SW480 (cell line): ENCODE data around the gene LSS.
"Not testable (repeated sequence)": the region's sequence is repeated elsewhere in the genome, so short reads cannot be mapped to it uniquely, and the experiment has no call there.

Experiments
- DNase-seq: peaks from one replicate; pipeline ENCODE4 v3.0.0-alpha.2; 2016; ENCODE audit warnings: low spot score

LSS gene

GRCh38 chr21:46245213-46245915 lies 16.8 kb upstream of the LSS start:
- DNase-seq, result no peak

GRCh38 chr21:46244602-46245001 lies 16.0 kb upstream of the LSS start:
- no peak for DNase-seq

DNA sequence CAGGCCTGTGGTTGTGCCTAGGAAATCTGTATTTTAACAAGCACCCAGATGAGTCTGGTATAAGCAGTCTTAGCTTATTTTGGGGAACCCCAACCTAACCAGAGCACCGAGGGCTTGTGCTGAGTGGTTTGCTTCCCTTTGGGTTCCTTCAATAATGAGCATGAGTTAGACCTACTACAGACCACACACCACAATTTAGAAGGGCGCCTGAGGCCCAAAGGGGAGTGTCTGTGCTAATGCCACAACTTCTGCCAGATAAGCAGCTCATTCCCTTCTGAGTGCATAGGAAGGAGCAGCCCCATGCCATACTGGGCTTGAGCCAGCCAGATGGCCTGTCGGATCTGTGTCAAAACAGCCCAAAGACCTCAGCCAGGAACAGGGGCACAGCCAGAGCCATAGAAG lies 15.4 kb upstream of the LSS start:
- DNase-seq, result no peak

GRCh38 chr21:46243325-46243724 lies 14.8 kb upstream of the LSS start:
- DNase-seq, result no peak

GRCh38 chr21:46241577-46241976 lies 13.0 kb upstream of the LSS start:
- not testable (repeated sequence) for DNase-seq

DNA sequence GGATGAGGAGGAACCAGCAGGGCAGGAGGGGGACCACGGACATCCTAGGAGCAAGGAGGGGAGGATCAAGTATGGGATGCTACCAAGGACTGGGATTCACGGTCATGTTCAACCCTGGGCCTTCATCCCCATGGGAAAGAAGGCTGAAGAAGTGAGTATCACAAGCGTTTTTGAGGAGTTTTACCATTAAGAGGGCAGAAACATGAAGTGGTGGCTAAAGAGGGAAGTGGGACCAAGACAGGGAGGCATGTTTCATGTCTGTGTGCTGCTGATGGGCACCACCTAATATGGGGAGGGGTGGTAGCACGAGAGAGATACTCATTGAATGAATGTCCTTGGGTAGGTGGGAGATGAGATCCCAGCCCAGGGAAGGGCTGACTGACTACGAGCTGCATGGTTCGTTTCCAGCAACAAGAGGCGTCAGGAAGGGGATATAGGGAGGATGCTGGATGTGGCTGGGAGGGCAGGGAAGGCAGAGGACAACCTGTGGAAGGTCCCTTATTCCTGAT lies 11.3 kb upstream of the LSS start:
- no peak for DNase-seq

GRCh38 chr21:46237474-46237873 lies 8.9 kb upstream of the LSS start:
- DNase-seq, result no peak

DNA sequence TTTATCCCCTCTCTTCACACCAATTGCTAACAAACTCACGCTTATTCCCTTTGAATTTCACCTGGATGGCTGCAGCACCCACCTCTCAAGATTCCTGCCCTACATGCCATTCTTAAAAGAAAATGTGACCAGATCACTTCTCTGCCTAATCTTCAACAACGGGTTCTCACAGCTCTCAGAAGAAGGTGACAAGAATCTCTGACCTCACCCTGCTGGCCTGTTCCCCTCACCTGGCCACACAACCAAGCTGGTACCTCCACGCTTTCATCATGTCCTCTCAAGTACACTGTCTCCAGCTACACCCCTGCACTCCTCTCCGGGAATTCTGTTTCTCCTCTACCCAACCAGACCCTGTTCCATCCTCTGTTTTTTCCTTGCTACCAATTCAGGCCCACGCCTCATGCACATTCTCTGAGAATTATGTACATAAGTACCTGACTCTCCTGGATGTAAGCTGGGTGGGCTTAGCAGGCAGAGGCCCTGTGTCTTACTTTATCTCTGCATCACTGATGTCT lies 5.9 kb upstream of the LSS start:
- no peak for DNase-seq

- DNase-seq, result no peak
These were observed 1.3 kb upstream of the LSS start for GRCh38 chr21:46229923-46230260.

DNA sequence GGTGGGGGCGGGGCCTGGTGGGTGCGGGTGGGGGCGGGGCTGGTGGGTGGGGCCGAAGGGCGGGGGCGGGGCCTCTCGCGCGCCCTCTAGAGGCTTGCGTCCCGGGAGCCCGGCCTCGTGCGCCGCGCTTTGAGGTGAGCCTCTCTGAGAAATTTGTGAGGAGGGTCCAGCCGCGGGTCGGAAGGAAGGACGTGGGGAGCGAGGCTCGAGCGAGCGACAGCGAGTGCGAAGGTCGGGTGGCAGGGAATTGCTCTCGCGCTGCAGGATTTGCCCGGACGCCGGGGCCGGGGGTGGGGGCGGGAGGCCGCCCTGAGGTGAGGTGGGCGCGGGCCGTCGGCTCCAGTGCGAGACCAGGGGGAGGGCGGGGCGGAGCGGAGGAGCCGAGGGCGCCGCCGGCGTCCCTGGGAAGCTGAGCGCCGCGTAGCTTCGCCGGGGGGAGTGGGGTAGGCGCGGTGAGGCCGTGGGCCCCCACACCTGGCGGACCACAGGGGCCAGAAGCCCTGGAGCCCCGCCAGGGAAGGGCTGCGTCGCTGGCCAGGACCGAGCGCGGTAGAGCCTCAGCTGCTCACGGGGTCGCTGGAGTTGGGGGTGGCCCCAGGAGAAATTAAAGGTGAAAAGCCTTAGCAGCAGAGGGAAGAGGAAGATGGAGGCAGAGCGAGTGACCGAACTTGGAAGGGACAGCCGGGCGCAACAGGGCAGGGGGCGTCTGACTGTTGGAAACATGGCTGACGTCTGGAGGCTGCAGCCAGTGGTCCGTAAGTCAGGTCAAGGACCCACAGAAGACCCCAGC lies 754 bp upstream of the LSS start:
- peak; percentile 52 for DNase-seq

GRCh38 chr21:46227811-46228344 lies 696 bp downstream of the LSS start:
- no peak for DNase-seq

DNA sequence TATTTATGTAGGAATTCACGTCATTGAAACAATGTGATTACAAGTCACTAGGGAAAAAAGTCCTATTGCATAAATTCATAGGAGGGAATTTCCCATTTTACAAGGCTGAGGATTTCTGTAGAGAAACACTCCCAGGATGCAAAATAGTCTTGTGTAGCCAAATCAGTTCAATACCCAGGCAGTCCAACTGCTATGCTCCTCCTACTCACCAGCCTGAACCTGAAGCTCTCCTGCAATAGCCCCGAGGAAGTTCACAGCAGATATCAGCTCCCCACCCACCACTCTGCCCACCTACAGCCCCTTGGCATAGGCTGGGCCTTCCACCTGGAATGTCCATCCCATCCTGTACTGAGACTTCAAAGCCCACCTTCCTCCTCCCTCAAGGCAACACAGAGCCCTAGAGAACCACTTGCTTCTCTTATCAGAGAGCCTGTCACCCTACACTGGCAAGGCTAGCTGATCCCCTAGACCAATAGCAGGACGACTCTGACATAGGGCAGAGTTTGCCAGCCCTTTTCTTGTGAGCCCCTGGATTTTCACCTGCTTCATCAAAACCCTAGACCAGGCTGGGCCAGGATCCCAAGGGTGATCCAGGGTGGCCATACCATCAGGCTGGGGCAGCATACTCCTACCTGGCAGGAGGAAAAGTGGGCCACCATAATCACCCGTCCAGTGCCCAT lies 1.5 kb downstream of the LSS start:
- no peak for DNase-seq

DNA sequence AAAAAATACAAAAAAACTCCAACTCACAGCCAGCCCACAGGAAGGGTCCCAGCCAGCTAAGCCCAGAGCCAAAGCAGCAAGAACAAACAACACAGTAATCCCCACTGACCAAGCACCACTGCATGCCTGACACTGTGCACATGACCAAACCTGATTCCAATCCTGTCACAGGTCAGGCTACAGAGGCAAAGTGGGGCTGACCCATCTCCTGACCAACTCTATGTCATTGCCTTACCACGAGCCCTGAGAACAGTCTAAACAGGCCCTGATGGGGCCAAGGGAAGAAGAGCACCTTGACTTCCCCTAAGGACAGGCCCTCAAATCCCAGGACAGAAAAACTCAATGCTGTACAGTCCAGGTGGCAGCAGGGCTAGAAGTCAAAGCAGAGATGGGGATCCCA lies 2.4 kb downstream of the LSS start:
- no peak for DNase-seq

DNA sequence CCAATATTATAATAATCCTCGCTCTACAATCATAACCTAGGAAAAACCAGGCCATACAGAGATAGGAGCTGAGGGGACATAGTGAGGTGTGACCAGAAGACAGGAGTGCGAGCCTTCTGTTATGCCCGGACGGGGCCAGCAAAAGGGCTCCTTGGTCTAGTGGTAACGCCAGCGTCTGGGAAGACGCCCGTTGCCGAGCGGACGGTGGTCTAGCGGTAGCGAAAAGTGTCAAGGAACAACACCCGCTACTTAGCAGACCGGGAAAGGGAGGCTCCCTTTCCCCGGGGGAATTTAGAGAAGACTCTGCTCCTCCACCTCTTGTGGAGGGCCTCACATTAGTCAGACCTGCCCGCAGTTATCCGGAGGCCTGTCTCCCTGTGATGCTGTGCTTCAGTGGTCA lies 4.9 kb downstream of the LSS start:
- not testable (repeated sequence) for DNase-seq

- DNase-seq, result no peak
These were observed 5.4 kb downstream of the LSS start for GRCh38 chr21:46223217-46223616.

DNA sequence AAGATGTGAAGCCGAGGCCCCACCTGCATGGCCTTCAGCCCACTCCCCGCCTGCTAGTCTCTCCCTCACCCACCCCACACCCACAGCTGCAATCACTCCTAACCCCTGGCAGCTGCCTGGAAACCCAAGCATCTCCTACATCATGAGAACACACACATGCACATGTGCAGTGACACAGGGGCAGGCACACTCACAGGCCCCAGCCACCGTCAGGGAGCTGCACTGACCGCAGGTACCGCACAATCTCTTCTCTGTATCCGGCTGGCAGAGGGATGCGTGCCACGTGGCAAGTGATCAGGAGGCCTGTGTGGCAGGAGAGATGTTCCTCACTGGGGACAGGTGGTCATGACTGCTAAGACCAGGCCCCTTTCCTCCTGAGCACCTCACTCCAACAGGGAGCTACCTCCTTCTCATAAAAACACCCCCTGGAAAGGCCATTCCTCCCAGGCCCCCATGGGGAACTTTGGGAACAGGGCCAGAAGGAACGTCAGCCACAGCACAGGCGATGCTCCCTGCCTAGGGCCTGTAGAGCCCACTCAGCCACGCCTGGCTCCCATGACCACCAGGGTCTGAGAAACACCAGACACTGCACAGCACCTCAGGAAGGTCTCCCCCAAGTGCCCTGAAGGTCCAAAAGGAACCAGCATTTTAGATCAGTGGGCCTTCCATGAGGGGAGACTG lies 6.0 kb downstream of the LSS start:
- no peak for DNase-seq

DNA sequence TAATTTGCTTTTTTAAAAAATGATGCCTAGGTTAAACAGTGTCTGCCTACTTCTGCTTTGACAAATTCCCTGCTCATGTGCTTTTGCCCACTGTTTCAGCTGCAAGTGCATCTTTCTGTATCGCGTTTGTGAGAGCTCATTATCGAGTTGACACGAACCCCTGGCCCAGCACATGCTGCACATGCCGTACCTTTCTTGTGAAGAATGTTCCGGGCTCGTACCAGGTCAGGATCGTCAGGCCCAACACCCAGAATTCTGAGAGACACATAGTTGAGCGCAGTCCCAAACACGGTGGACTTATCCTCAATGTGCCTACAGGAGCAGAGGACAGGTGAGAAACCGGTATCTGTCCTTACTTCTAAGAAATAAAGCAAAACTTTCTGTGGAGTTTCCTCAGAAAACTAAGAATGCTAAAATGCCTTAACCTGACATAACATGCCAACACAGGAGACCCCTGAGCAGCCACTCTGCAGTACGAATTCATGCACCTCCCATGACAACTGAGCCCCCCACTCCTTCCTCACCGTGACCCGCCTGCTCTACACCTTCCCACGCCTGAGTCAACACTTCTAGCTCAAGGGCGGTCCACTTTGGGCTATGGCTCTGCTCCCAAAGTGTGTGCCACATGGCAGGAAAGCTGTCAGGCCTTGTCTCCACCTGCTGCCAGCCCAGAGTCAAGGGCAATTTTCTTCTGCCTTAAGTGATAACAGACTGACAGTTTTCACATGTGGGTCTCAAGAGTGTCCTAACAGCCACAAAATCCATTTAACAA lies 6.7 kb downstream of the LSS start:
- DNase-seq, result no peak

DNA sequence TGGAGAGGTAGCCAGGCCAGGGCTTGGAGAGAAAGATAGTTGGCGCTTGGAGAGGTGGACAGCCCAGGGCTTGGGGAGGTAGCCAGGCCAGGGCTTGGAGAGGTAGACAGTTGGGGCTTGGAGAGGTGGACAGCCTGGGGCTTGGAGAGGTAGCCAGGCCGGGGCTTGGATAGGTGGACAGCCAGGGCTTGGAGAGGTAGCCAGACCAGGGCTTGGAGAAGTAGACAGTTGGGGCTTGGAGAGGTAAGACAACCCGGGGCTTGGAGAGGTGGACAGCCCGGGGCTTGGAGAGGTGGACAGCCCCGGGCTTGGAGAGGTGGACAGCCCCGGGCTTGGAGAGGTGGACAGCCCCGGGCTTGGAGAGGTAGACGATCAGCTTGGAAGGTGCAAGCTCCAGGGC lies 7.7 kb downstream of the LSS start:
- DNase-seq, result no peak

DNA sequence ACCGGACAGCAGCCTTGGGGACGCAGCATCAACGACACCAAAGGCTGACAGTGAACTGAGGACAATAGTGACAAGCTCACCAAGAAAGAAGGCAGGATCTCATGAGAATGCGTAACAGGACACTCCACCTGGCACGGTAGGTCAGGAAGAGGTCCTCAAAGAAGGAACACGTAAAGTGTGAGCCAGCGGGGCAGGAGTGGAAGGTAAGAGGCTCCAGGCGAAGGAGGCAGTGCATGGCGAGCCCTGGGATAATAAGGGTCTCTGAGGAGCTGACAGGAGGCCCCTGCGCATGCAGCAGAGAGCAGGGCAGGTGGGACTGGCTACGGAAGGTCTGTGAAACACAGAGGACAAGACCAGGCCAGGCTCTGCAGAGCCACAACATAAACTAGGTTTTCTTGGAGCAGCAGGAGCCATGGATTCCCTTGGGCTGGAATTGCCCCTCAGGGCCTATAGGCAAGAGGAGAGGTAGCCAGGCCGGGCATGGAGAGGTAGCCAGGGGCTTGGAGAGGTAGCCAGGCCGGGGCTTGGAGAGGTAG lies 8.2 kb downstream of the LSS start:
- DNase-seq, result no peak

DNA sequence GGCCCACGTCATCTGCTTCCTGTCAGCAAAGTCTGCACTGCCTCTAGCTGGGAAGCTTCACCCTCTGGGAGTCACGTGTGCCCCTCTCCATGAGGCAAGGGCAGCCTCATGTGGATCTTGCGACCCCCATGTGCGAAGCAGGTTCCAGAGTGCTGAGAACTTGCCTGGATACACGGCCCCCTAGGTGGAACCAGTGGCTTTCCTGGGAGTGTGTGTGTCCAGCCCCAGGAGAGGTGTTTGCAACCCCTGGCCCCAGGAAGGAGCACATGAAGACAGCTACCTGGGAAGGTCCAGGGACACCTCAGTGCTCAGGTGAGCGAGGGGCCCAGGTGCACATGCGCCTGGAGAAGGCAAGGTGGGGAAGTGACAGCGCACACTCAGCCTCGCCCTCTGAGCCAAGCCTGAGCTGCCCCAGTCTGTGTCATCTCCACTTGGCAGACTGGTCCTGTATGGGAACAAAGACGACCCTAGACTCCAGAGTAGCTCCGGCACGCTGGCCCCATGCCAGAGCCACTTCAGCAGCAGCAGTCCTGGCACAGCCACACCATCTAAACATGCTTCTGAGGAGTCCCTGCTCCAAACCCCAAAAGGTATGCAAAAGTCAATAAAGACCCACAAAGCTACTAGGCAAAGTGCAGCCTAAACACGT lies 8.9 kb downstream of the LSS start:
- no peak for DNase-seq
